ENCODE results near the gene SPPL2C. TPM values are rescaled to one million over a fixed set of nuclear protein-coding genes. Genes with fewer than 3 reads are reported as not detected.

The SPPL2C gene
- polyA plus RNA-seq, 1 donor from 2014 or later, result not detected

- Histone ChIP-seq H2AFZ (ENCODE audit: low read depth, low read length) (no peak overlapping the region), H3K79me2 (replicated peaks; ENCODE audit: insufficient read depth, low read length) (no peaks in the 10 kb centered on the region), H3K4me3 (ENCODE audit: low read length) (no peak overlapping the region), H3K4me2 (ENCODE audit: low read length) (no peak overlapping the region), H3K27me3 (ENCODE audit: insufficient read depth, low read depth, low read length) (no peaks in the 10 kb centered on the region), H4K20me1 (ENCODE audit: insufficient read depth) (no peaks in the 10 kb centered on the region), H3F3A (ENCODE audit: insufficient read depth, low read length, poor library complexity, severe bottlenecking) (no peaks in the 10 kb centered on the region), H3K9me3 (ENCODE audit: low read length) (no peaks in the 10 kb centered on the region), H3K9me2 (ENCODE audit: insufficient read depth, low read length) (no peaks in the 10 kb centered on the region), H3K27ac (ENCODE audit: low read length) (no peak overlapping the region), H3K9ac (ENCODE audit: low read length) (no peak overlapping the region), H3K36me3 (ENCODE audit: insufficient read depth, low read length) (no peaks in the 10 kb centered on the region)
- no peak for TF ChIP-seq EP300 (conservative IDR thresholded peaks at IDR 0.05; ENCODE audit: poor library complexity, severe bottlenecking)
- no peak for TF ChIP-seq CTCF (IDR thresholded peaks at IDR 0.05; ENCODE audit: poor library complexity, severe bottlenecking)
- TF ChIP-seq REST (IDR thresholded peaks at IDR 0.05; ENCODE audit: borderline replicate concordance), result no peak
- TF ChIP-seq SMC3 (conservative IDR thresholded peaks at IDR 0.05; ENCODE audit: poor library complexity), result no peak
- TF ChIP-seq EZH2 (IDR thresholded peaks at IDR 0.05; ENCODE audit: borderline replicate concordance, insufficient read depth, low read length, poor library complexity, severe bottlenecking), result no peak
- no peak for TF ChIP-seq RAD21 (conservative IDR thresholded peaks at IDR 0.05)
- no peak for TF ChIP-seq POLR2AphosphoS5 (IDR thresholded peaks at IDR 0.05)
- TF ChIP-seq TAF1 (IDR thresholded peaks at IDR 0.05; ENCODE audit: low read depth), result no peak
- TF ChIP-seq MXI1 (conservative IDR thresholded peaks at IDR 0.05; ENCODE audit: poor library complexity, severe bottlenecking), result no peak
Measured at GRCh38 chr17:45828171-45828570, 16.5 kb upstream of the SPPL2C start.

- Histone ChIP-seq H3K9ac (ENCODE audit: low read length) (no peak overlapping the region), H3K36me3 (ENCODE audit: insufficient read depth, low read length) (no peaks in the 10 kb centered on the region), H3K9me3 (ENCODE audit: low read length) (no peaks in the 10 kb centered on the region), H3K4me3 (ENCODE audit: low read length) (no peak overlapping the region), H3F3A (ENCODE audit: insufficient read depth, low read length, poor library complexity, severe bottlenecking) (no peaks in the 10 kb centered on the region), H4K20me1 (ENCODE audit: insufficient read depth) (no peaks in the 10 kb centered on the region), H2AFZ (ENCODE audit: low read depth, low read length) (no peak overlapping the region), H3K4me2 (ENCODE audit: low read length) (no peak overlapping the region), H3K79me2 (replicated peaks; ENCODE audit: insufficient read depth, low read length) (no peaks in the 10 kb centered on the region), H3K9me2 (ENCODE audit: insufficient read depth, low read length) (no peaks in the 10 kb centered on the region), H3K27ac (ENCODE audit: low read length) (no peak overlapping the region), H3K27me3 (ENCODE audit: insufficient read depth, low read depth, low read length) (no peaks in the 10 kb centered on the region)
- no peak for TF ChIP-seq CTCF (IDR thresholded peaks at IDR 0.05; ENCODE audit: poor library complexity, severe bottlenecking)
- TF ChIP-seq RAD21 (conservative IDR thresholded peaks at IDR 0.05), result no peak
- TF ChIP-seq MXI1 (conservative IDR thresholded peaks at IDR 0.05; ENCODE audit: poor library complexity, severe bottlenecking), result no peak
- TF ChIP-seq POLR2AphosphoS5 (IDR thresholded peaks at IDR 0.05), result no peak
- no peak for TF ChIP-seq REST (IDR thresholded peaks at IDR 0.05; ENCODE audit: borderline replicate concordance)
- TF ChIP-seq SMC3 (conservative IDR thresholded peaks at IDR 0.05; ENCODE audit: poor library complexity), result no peak
- TF ChIP-seq EP300 (conservative IDR thresholded peaks at IDR 0.05; ENCODE audit: poor library complexity, severe bottlenecking), result no peak
- TF ChIP-seq EZH2 (IDR thresholded peaks at IDR 0.05; ENCODE audit: borderline replicate concordance, insufficient read depth, low read length, poor library complexity, severe bottlenecking), result no peak
- TF ChIP-seq TAF1 (IDR thresholded peaks at IDR 0.05; ENCODE audit: low read depth), result no peak
Measured at GRCh38 chr17:45828582-45829133, 16.0 kb upstream of the SPPL2C start.
